Inflammatory macrophage treated with lipopolysaccharide for 4 hours (primary cell): ENCODE data around the gene PTPRE.

Source experiments
- DNase-seq: peaks from one replicate; pipeline ENCODE4 v3.0.0-alpha.2; 2020

Gene PTPRE

GRCh38 chr10:128005858-128006257 is 99.0 kb downstream of the PTPRE start:
- no peak for DNase-seq

GRCh38 chr10:128007056-128007455 is 100.2 kb downstream of the PTPRE start:
- no peak for DNase-seq

- DNase-seq, result no peak
Measured at GRCh38 chr10:128007971-128008370, 101.1 kb downstream of the PTPRE start.

GRCh38 chr10:128008521-128009250 is 101.8 kb downstream of the PTPRE start:
- no peak for DNase-seq

GRCh38 chr10:128009372-128010126 is 102.6 kb downstream of the PTPRE start:
- DNase-seq, result no peak

- DNase-seq, result peak; percentile 66
Measured at GRCh38 chr10:128011059-128011979, 104.4 kb downstream of the PTPRE start.

GRCh38 chr10:128013626-128014025 is 106.7 kb downstream of the PTPRE start:
- DNase-seq, result no peak

GRCh38 chr10:128014236-128014635 is 107.3 kb downstream of the PTPRE start:
- DNase-seq, result no peak

GRCh38 chr10:128016423-128017060 is 109.6 kb downstream of the PTPRE start:
- no peak for DNase-seq

- DNase-seq, result no peak
Measured at GRCh38 chr10:128017822-128018221, 110.9 kb downstream of the PTPRE start.

- DNase-seq, result no peak
Measured at GRCh38 chr10:128018236-128018635, 111.3 kb downstream of the PTPRE start.

- DNase-seq, result no peak
Measured at GRCh38 chr10:128018691-128019090, 111.8 kb downstream of the PTPRE start.

- no peak for DNase-seq
Measured at GRCh38 chr10:128022261-128023196, 115.6 kb downstream of the PTPRE start.

- DNase-seq, result no peak
Measured at GRCh38 chr10:128024426-128024825, 117.5 kb downstream of the PTPRE start.

- DNase-seq, result no peak
Measured at GRCh38 chr10:128025437-128025836, 118.5 kb downstream of the PTPRE start.

- DNase-seq, result no peak
Measured at GRCh38 chr10:128025951-128026350, 119.0 kb downstream of the PTPRE start.

GRCh38 chr10:128026615-128027300 is 119.9 kb downstream of the PTPRE start:
- DNase-seq, result no peak

GRCh38 chr10:128027306-128027705 is 120.4 kb downstream of the PTPRE start:
- no peak for DNase-seq

- no peak for DNase-seq
Measured at GRCh38 chr10:128027822-128028507, 121.1 kb downstream of the PTPRE start.
